ENCODE data around the gene COPS8.

COPS8 gene

GRCh38 chr2:237130562-237131421 is 45.1 kb downstream of the COPS8 start:
- no peak for TF ChIP-seq CTCF (IDR thresholded peaks at IDR 0.05)
- no peak overlapping the region for H3K27ac ChIP-seq
- no peak overlapping the region for H3K4me3 ChIP-seq
- no peak for DNase-seq (ENCODE audit: low spot score)

GRCh38 chr2:237131749-237132533 is 46.3 kb downstream of the COPS8 start:
- Histone ChIP-seq H3K4me3 (no peak overlapping the region), H3K27ac (no peak overlapping the region)
- DNase-seq (ENCODE audit: low spot score): no peak
- no peak for TF ChIP-seq CTCF (IDR thresholded peaks at IDR 0.05)

GRCh38 chr2:237132799-237133198 is 47.1 kb downstream of the COPS8 start:
- no peak overlapping the region for H3K27ac ChIP-seq
- no peak for TF ChIP-seq CTCF (IDR thresholded peaks at IDR 0.05)

GRCh38 chr2:237134321-237135230 is 48.9 kb downstream of the COPS8 start:
- peak; percentile 43 for DNase-seq (ENCODE audit: low spot score)
- Histone ChIP-seq H3K27ac (no peak overlapping the region), H3K4me3 (no peak overlapping the region)
- no peak for TF ChIP-seq CTCF (IDR thresholded peaks at IDR 0.05)

More at GRCh38 chr2:237132799-237133198, 47.1 kb downstream of the COPS8 start:
- DNase-seq (ENCODE audit: low spot score): peak; percentile 54
- H3K4me3 ChIP-seq: no peak overlapping the region

- Histone ChIP-seq H3K27ac (no peak overlapping the region), H3K4me3 (no peak overlapping the region)
- no peak for DNase-seq (ENCODE audit: low spot score)
- no peak for TF ChIP-seq CTCF (IDR thresholded peaks at IDR 0.05)
Observed at GRCh38 chr2:237136824-237137223, 51.1 kb downstream of the COPS8 start.

GRCh38 chr2:237137626-237138323 is 52.1 kb downstream of the COPS8 start:
- Histone ChIP-seq H3K27ac (no peak overlapping the region), H3K4me3 (no peak overlapping the region)
- DNase-seq (ENCODE audit: low spot score): peak; percentile 43
- TF ChIP-seq CTCF (IDR thresholded peaks at IDR 0.05): no peak
